ENCODE results near the gene LUC7L3.

Gene LUC7L3

DNA sequence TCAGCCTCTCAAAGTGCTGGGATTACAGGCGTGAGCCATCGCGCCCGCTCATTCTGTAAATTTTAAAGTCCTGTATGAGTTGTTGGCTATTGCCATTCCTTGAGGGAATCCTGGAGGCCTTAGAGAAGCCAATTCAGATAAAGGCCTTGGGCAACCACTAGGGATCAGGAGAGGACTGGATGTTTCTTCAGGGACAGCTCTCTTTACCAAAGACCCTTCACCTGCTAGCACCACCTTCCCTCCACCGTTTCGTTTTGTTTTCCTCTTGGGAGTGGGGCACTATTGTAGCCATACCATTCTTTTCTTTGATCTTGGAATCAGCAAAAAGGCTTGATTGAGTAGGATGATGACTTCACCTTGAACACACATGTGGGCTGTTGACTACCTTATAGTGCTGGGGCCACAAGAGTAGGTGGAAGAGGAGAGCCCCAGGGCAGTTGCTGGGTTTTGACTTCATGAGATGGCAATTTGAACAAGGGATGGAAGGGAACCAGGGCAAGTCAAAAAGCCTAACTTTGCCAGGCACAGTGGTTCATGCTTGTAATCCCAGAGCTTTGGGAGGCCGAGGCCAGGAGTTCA is 54.9 kb downstream of the LUC7L3 start:
- Histone ChIP-seq H3K36me3 (ENCODE audit: insufficient read depth, insufficient read length, low read length) (no peaks in the 10 kb centered on the region), H3K9me3 (ENCODE audit: insufficient read depth, low read length) (no peaks in the 10 kb centered on the region), H3K9ac (ENCODE audit: insufficient read length, low read depth) (no peak overlapping the region), H3K4me3 (ENCODE audit: insufficient read length, low read depth) (no peak overlapping the region), H3K4me1 (ENCODE audit: insufficient read depth, insufficient read length) (peaks cover 2% of the 10 kb centered on the region), H3K27me3 (ENCODE audit: insufficient read depth, insufficient read length) (no peaks in the 10 kb centered on the region)
- DNase-seq (ENCODE audit: low read depth, low spot score) = no peak
- no peak for TF ChIP-seq YY1 (IDR thresholded peaks at IDR 0.05; ENCODE audit: insufficient read depth, insufficient read length)
- no peak for TF ChIP-seq SUZ12 (IDR thresholded peaks at IDR 0.05; ENCODE audit: extremely low read depth, insufficient read depth, insufficient read length)

DNA sequence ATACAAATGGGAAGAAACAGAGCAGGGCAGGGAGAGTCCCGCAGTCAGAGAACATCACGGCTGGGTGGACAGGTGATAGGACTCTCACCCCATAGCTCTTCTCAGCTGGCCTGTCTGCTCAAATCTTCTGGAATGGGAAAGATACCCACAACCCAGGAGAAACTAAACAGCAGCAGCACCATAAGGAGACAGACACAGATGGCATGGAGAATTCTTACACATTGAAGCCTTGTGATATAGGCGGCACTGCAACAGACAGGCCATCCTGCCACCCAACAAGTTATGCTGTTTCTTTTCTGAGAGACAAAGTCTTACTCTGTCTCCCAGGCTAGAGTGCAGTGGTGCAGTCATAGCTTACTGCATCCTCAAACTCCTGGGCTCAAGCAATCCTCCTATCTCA is 56.5 kb downstream of the LUC7L3 start:
- Histone ChIP-seq H3K9ac (ENCODE audit: insufficient read length, low read depth) (no peak overlapping the region), H3K36me3 (ENCODE audit: insufficient read depth, insufficient read length, low read length) (no peaks in the 10 kb centered on the region), H3K4me1 (ENCODE audit: insufficient read depth, insufficient read length) (peaks cover 2% of the 10 kb centered on the region), H3K27me3 (ENCODE audit: insufficient read depth, insufficient read length) (no peaks in the 10 kb centered on the region), H3K9me3 (ENCODE audit: insufficient read depth, low read length) (no peaks in the 10 kb centered on the region), H3K4me3 (ENCODE audit: insufficient read length, low read depth) (no peak overlapping the region)
- TF ChIP-seq SUZ12 (IDR thresholded peaks at IDR 0.05; ENCODE audit: extremely low read depth, insufficient read depth, insufficient read length) (no peak), ZNF274 (IDR thresholded peaks at IDR 0.05; ENCODE audit: low read depth, low read length) (no peak), YY1 (IDR thresholded peaks at IDR 0.05; ENCODE audit: insufficient read depth, insufficient read length) (no peak)
- DNase-seq (ENCODE audit: low read depth, low spot score) = no peak

DNA sequence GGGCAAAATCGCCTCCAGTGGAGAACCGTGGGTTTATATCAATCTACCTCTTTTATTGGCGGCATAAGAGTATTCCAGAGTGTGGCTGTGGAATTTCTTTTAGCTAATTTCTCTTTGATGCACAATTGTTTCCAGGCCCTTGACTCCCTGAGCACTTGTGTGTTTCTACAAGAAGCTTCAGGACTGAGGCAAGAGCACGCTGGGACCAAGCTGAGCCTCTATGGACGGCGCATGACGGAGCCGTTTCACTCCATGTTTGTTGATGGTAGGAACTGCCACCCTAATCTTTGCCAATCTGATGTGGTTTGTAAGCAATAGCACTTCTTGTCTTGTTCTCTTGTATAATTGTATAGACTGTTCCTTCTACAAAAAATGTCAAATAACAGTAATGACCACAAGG is 59.1 kb downstream of the LUC7L3 start:
- Histone ChIP-seq H3K9ac (ENCODE audit: insufficient read length, low read depth) (no peak overlapping the region), H3K4me3 (ENCODE audit: insufficient read length, low read depth) (no peak overlapping the region), H3K36me3 (ENCODE audit: insufficient read depth, insufficient read length, low read length) (no peaks in the 10 kb centered on the region), H3K27me3 (ENCODE audit: insufficient read depth, insufficient read length) (no peaks in the 10 kb centered on the region), H3K9me3 (ENCODE audit: insufficient read depth, low read length) (no peaks in the 10 kb centered on the region), H3K4me1 (ENCODE audit: insufficient read depth, insufficient read length) (no peaks in the 10 kb centered on the region)
- no peak for TF ChIP-seq YY1 (IDR thresholded peaks at IDR 0.05; ENCODE audit: insufficient read depth, insufficient read length)
- TF ChIP-seq SUZ12 (IDR thresholded peaks at IDR 0.05; ENCODE audit: extremely low read depth, insufficient read depth, insufficient read length) = no peak
- no peak for TF ChIP-seq ZNF274 (IDR thresholded peaks at IDR 0.05; ENCODE audit: low read depth, low read length)
- no peak for DNase-seq (ENCODE audit: low read depth, low spot score)

DNA sequence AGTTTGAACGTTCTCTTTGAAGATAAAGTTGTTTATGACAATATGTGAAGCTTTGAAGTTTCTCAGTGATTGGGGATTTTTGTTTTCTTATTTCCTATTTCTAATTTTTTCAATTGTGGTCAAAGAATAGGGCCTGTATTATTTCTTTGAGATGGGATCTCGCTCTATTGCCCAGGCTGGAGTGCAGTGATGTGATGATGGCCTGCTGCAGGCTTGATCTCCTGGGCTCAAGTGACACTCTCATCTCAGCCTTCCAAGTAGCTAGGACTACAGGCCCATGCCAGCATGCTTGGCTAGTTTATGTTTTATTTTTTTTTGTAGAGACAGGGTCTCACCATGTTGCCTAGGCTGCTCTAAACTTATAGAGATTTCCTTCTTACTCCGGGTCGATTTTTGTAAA is 59.6 kb downstream of the LUC7L3 start:
- no peak overlapping the region for H3K9ac ChIP-seq (ENCODE audit: insufficient read length, low read depth)

DNA sequence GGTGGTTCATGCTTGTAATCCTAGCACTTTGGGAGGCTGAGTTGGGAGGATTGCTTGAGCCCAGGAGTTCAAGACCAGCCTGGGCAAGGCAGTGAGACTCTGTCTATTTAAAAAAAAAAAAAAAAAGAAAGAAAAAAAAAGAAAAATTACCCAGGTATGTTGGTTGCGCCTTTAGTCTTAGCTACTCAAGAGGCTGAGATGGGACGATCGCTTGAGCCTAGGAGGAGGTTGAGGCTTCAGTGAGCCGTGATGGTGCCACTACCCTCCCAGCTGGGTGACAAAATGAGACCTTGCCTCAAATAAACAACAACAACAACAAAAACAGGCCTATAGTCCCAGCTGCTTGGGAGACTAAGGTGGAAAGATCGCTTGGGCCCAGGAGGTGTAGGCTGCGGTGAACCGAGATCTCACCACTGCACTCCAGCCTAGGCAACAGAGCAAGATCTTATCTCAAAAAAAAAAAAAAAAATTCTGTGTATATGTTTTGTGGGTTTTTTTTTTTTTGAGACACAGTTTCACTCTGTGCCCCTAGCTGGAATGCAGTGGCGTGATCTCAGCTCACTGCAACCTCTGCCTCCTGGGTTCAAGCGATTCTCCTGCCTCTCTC is 60.4 kb downstream of the LUC7L3 start:
- Histone ChIP-seq H3K4me1 (ENCODE audit: insufficient read depth, insufficient read length) (peaks cover 3% of the 10 kb centered on the region), H3K9me3 (ENCODE audit: insufficient read depth, low read length) (no peaks in the 10 kb centered on the region), H3K27me3 (ENCODE audit: insufficient read depth, insufficient read length) (no peaks in the 10 kb centered on the region), H3K9ac (ENCODE audit: insufficient read length, low read depth) (no peak overlapping the region), H3K36me3 (ENCODE audit: insufficient read depth, insufficient read length, low read length) (no peaks in the 10 kb centered on the region), H3K4me3 (ENCODE audit: insufficient read length, low read depth) (no peak overlapping the region)
- no peak for TF ChIP-seq SUZ12 (IDR thresholded peaks at IDR 0.05; ENCODE audit: extremely low read depth, insufficient read depth, insufficient read length)
- no peak for TF ChIP-seq YY1 (IDR thresholded peaks at IDR 0.05; ENCODE audit: insufficient read depth, insufficient read length)
- TF ChIP-seq ZNF274 (IDR thresholded peaks at IDR 0.05; ENCODE audit: low read depth, low read length) = no peak
- no peak for DNase-seq (ENCODE audit: low read depth, low spot score)

More for the DNA sequence above, 59.6 kb downstream of the LUC7L3 start:
- no peaks in the 10 kb centered on the region for H3K36me3 ChIP-seq (ENCODE audit: insufficient read depth, insufficient read length, low read length)
- no peak for TF ChIP-seq YY1 (IDR thresholded peaks at IDR 0.05; ENCODE audit: insufficient read depth, insufficient read length)
- no peak for TF ChIP-seq ZNF274 (IDR thresholded peaks at IDR 0.05; ENCODE audit: low read depth, low read length)
- TF ChIP-seq SUZ12 (IDR thresholded peaks at IDR 0.05; ENCODE audit: extremely low read depth, insufficient read depth, insufficient read length) = no peak
- no peaks in the 10 kb centered on the region for H3K27me3 ChIP-seq (ENCODE audit: insufficient read depth, insufficient read length)
- H3K4me3 ChIP-seq (ENCODE audit: insufficient read length, low read depth) = no peak overlapping the region
- DNase-seq (ENCODE audit: low read depth, low spot score) = no peak
- no peaks in the 10 kb centered on the region for H3K4me1 ChIP-seq (ENCODE audit: insufficient read depth, insufficient read length)
- H3K9me3 ChIP-seq (ENCODE audit: insufficient read depth, low read length) = no peaks in the 10 kb centered on the region

DNA sequence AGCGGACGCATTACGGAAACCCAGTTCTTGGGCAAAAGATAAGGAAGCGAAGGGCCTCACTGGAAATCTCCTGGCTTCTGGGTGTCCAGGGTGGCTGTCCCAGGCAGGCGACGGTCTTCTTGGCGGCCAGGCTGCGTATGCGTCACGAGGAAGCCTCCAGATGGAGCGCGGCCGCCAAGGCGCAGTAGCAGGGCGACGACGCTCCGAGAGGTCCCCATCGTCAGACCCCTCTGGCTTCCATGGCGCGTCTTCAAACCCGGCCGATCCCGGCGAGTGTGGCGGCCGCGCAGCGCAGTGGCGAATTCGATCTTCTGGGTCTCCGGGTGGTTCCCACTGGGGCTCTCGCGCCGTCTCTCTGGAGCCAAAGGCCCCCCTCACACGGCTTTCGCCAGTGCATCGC is 61.8 kb downstream of the LUC7L3 start:
- TF ChIP-seq SUZ12 (IDR thresholded peaks at IDR 0.05; ENCODE audit: extremely low read depth, insufficient read depth, insufficient read length) (no peak), YY1 (IDR thresholded peaks at IDR 0.05; ENCODE audit: insufficient read depth, insufficient read length) (no peak), ZNF274 (IDR thresholded peaks at IDR 0.05; ENCODE audit: low read depth, low read length) (no peak)
- H3K4me3 ChIP-seq (ENCODE audit: insufficient read length, low read depth) = no peak overlapping the region
- DNase-seq (ENCODE audit: low read depth, low spot score) = no peak

DNA sequence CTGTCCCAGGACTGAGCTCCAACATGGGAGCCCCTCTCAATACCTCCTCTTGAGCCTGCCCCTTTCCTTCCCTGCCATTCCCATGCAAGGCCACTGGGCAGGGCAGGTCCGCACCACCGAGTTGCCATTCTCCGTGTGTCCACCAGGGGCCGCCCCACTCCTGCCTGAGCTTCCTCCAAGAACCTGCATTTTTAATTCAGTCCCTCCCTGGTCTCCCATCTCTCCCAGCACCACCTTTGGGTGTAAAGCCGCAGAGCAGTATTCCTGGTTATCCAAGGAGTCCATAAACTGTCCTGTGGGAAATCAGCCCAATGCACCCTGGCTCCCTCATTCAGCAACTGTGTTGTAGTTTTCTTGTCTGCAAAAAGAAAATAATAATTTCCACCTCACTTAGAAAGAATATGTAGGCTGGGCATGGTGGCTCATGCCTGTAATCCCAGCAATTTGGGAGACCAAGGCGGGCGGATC is 63.8 kb downstream of the LUC7L3 start:
- Histone ChIP-seq H3K4me3 (ENCODE audit: insufficient read length, low read depth) (no peak overlapping the region), H3K27me3 (ENCODE audit: insufficient read depth, insufficient read length) (peaks cover 2% of the 10 kb centered on the region), H3K4me1 (ENCODE audit: insufficient read depth, insufficient read length) (peaks cover 10% of the 10 kb centered on the region), H3K9me3 (ENCODE audit: insufficient read depth, low read length) (no peaks in the 10 kb centered on the region), H3K36me3 (ENCODE audit: insufficient read depth, insufficient read length, low read length) (no peaks in the 10 kb centered on the region), H3K9ac (ENCODE audit: insufficient read length, low read depth) (no peak overlapping the region)
- no peak for TF ChIP-seq SUZ12 (IDR thresholded peaks at IDR 0.05; ENCODE audit: extremely low read depth, insufficient read depth, insufficient read length)
- no peak for TF ChIP-seq YY1 (IDR thresholded peaks at IDR 0.05; ENCODE audit: insufficient read depth, insufficient read length)
- TF ChIP-seq ZNF274 (IDR thresholded peaks at IDR 0.05; ENCODE audit: low read depth, low read length) = no peak
- peak; percentile 87 for DNase-seq (ENCODE audit: low read depth, low spot score)

More for the DNA sequence above, 61.8 kb downstream of the LUC7L3 start:
- H3K9ac ChIP-seq (ENCODE audit: insufficient read length, low read depth) = no peak overlapping the region
- no peaks in the 10 kb centered on the region for H3K9me3 ChIP-seq (ENCODE audit: insufficient read depth, low read length)
- peaks cover 3% of the 10 kb centered on the region for H3K4me1 ChIP-seq (ENCODE audit: insufficient read depth, insufficient read length)
- peaks cover 2% of the 10 kb centered on the region for H3K27me3 ChIP-seq (ENCODE audit: insufficient read depth, insufficient read length)
- H3K36me3 ChIP-seq (ENCODE audit: insufficient read depth, insufficient read length, low read length) = no peaks in the 10 kb centered on the region
